ENCODE results near the gene MYL3. TPM values are rescaled to one million over a fixed set of nuclear protein-coding genes. Genes with fewer than 3 reads are reported as not detected.

Gene MYL3
- total and polyA plus RNA-seq, 2 experiments from 2014 or later: not detected

- Histone ChIP-seq H3K4me1 (ENCODE audit: insufficient read depth) (no peaks in the 10 kb centered on the region), H3F3A (replicated peaks; ENCODE audit: low read depth) (no peaks in the 10 kb centered on the region), H3K4me3 (no peak overlapping the region), H2AFZ (no peak overlapping the region), H3K36me3 (ENCODE audit: insufficient read depth) (no peaks in the 10 kb centered on the region), H3K79me2 (replicated peaks; ENCODE audit: insufficient read depth) (no peaks in the 10 kb centered on the region), H3K4me2 (no peak overlapping the region), H3K9me2 (ENCODE audit: insufficient read depth) (0 out of 2 replicates have a peak, but pooled peaks cover 3% of the 10 kb centered on the region), H3K27ac (ENCODE audit: low read depth) (no peak overlapping the region), H3K27me3 (ENCODE audit: insufficient read depth) (no peaks in the 10 kb centered on the region), H4K20me1 (replicated peaks; ENCODE audit: insufficient read depth) (no peaks in the 10 kb centered on the region)
- Mint-ChIP-seq H3K9me3 (peaks cover 44% of the 10 kb centered on the region), H3K4me3 (no peak overlapping the region), H3K4me1 (no peaks in the 10 kb centered on the region; the same call in 2 of the 3 replicates), H3K27me3 (ENCODE audit: insufficient read depth, low read depth, poor library complexity) (peaks cover 2% of the 10 kb centered on the region), H3K27ac (no peak overlapping the region), H3K36me3 (ENCODE audit: low read depth) (peaks cover 10% of the 10 kb centered on the region; the same call in 2 of the 3 replicates)
- DNase-seq (ENCODE audit: low spot score) (no peak), ATAC-seq (no peak)
- TF ChIP-seq REST (IDR thresholded peaks at IDR 0.05; ENCODE audit: unreplicated experiment) (no peak), ZNF114 (CRISPR knock-in tag; IDR thresholded peaks at IDR 0.05) (no peak), EZH2phosphoT487 (IDR thresholded peaks at IDR 0.05; ENCODE audit: unreplicated experiment) (no peak), ZNF462 (CRISPR knock-in tag; IDR thresholded peaks at IDR 0.05) (no peak), EZH2 (IDR thresholded peaks at IDR 0.05; ENCODE audit: low read depth, unreplicated experiment) (no peak), STAT1 (IDR thresholded peaks at IDR 0.05; ENCODE audit: unreplicated experiment) (no peak), POLR2AphosphoS5 (IDR thresholded peaks at IDR 0.05; ENCODE audit: low read depth) (no peak), JUNB (IDR thresholded peaks at IDR 0.05; ENCODE audit: unreplicated experiment) (no peak), ZNF331 (CRISPR knock-in tag; IDR thresholded peaks at IDR 0.05; ENCODE audit: low read depth) (no peak), NANOG (IDR thresholded peaks at IDR 0.05; ENCODE audit: borderline replicate concordance) (no peak), CREB1 (CRISPR knock-in tag; IDR thresholded peaks at IDR 0.05; ENCODE audit: low read depth) (no peak)
- TF ChIP-seq, protein P1, sequence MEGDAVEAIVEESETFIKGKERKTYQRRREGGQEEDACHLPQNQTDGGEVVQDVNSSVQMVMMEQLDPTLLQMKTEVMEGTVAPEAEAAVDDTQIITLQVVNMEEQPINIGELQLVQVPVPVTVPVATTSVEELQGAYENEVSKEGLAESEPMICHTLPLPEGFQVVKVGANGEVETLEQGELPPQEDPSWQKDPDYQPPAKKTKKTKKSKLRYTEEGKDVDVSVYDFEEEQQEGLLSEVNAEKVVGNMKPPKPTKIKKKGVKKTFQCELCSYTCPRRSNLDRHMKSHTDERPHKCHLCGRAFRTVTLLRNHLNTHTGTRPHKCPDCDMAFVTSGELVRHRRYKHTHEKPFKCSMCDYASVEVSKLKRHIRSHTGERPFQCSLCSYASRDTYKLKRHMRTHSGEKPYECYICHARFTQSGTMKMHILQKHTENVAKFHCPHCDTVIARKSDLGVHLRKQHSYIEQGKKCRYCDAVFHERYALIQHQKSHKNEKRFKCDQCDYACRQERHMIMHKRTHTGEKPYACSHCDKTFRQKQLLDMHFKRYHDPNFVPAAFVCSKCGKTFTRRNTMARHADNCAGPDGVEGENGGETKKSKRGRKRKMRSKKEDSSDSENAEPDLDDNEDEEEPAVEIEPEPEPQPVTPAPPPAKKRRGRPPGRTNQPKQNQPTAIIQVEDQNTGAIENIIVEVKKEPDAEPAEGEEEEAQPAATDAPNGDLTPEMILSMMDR (conservative IDR thresholded peaks at IDR 0.05; ENCODE audit: low read depth in 2 of 2): no peak
- TF ChIP-seq, protein P2, sequence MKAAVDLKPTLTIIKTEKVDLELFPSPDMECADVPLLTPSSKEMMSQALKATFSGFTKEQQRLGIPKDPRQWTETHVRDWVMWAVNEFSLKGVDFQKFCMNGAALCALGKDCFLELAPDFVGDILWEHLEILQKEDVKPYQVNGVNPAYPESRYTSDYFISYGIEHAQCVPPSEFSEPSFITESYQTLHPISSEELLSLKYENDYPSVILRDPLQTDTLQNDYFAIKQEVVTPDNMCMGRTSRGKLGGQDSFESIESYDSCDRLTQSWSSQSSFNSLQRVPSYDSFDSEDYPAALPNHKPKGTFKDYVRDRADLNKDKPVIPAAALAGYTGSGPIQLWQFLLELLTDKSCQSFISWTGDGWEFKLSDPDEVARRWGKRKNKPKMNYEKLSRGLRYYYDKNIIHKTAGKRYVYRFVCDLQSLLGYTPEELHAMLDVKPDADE (IDR thresholded peaks at IDR 0.05): no peak
These were observed 24.9 kb downstream of the MYL3 start for GRCh38 chr3:46838301-46838700.
